Measurements from ENCODE around the gene LMO4.

The LMO4 gene

DNA sequence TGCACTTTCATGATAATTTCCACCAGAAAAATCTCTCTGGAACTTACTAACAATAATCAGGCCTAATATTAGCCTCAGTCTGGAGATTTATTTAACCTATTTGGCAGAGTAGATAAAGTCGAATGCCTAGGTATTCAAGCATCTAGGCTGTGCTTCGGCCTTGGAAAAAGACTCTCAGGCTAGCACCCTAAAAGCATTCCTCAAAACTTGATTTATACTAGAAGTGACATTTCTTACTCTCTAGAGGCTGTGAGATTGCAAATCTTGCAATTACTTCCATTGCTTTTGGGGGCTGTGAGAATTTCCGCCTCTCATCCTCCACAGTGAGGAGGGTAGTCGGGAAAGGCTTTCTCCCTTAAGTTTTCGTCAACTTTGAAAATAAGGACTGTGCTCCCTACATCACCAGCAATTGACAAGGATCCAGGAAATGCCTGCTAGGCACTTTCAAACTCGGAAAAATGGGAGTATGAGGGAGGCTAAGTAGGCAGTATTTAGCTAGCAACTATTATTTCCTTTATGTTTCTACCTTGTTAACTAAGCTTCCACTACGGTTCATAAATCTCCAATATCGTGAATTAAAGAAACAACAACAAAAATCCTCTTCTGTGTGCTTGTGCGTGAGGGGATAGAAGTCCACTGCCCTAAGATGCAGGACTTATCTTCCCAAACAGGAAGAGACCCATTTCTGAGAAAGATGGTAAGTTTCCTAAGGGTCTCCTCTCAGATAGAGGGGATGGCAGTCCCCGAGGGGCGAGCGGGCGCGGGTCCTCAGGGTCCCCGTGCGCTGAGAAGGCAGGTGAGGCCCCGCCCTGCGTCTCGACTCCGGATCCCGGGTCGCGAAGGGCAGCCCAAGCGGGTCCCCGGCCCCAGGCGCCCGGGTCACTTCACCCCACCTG, 1.1 kb upstream of the LMO4 start:
- DNase-seq (ENCODE audit: low read depth, low spot score): no peak

- DNase-seq (ENCODE audit: low read depth, low spot score): no peak
Observed at GRCh38 chr1:87329051-87329525, 408 bp downstream of the LMO4 start.

DNA sequence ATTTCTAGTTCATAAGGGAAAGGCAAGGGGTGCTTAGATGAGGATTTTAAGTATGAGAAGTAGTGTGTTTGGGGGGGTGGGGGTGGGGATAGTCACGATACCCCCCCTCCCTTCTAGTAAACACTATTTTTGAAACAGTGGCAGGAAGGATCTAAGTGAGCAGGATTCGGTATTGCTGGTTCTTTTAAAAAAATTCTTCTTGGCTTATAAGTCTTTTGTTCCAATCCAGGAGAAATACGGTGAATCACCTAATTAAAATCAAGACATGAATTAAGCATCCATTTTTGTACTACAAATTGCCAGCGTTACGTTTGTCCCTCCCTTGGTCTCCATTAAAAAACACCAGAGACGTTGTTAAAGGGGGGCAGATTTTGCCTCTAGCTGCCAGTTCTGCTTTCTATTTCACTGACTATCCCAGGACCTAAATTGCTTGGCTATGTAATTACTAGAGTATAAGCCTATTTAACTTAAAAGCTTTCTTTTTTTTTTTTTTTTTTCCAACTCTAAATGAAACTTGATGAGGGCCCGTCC, 911 bp downstream of the LMO4 start:
- no peak for DNase-seq (ENCODE audit: low read depth, low spot score)

GRCh38 chr1:87330057-87330884, 1.6 kb downstream of the LMO4 start:
- DNase-seq (ENCODE audit: low read depth, low spot score): no peak

DNA sequence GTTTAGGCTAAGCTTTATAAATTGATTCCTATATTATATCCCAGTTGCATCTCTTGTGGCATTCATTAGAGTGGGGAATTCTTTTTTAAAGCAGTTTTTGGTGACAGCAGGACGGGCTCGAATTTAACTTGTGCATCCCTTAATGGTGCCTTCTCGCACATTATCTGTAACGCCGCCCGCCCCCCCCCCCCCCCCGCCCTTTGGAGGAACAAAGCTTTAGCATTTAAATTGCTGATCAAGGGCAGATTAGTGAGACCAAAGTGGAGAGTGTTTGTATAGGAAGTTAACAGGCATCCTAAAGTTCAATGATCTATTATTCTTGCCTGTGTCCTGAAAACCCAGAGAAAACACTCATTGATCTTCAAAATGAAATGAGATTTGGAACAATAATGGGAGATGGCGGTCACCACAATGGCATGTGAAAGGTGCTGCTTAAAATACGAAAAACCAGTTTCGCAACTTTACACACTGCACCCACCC, 2.2 kb downstream of the LMO4 start:
- DNase-seq (ENCODE audit: low read depth, low spot score): no peak

GRCh38 chr1:87331365-87332241, 2.9 kb downstream of the LMO4 start:
- peak; percentile 82 for DNase-seq (ENCODE audit: low read depth, low spot score)

DNA sequence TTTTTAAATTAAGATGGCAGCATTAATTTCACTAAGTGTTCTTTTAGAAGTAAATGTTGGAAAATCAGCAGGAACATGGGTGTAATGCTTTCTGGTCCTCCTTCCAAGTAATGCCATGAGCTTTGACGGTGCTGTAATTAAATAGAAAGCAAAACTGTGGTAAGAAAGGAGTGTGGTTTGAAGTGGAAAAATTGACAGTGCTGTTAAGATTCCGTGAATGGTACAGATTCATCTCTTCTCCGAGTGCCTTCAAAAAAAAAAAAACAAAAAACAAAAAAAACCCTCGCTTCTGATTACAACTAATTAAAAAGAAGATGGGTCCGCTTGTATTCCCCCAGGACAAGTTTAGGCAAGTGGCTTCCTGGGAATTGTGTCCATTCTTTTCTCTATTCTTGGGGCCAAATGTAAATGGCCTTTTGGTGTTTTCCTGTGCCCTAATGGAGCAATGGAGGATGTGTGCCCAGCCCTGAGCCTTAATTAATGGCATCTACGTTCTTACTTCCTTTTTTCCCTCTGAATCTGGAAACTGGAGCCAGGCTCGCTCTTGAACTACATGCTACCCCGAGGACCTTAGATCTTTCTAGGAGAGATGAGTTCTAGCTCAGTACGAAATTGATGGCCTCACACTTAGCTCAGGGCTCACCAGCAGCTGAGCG, 5.1 kb downstream of the LMO4 start:
- DNase-seq (ENCODE audit: low read depth, low spot score): no peak

- DNase-seq (ENCODE audit: low read depth, low spot score): no peak
Observed at GRCh38 chr1:87334351-87335174, 5.9 kb downstream of the LMO4 start.

DNA sequence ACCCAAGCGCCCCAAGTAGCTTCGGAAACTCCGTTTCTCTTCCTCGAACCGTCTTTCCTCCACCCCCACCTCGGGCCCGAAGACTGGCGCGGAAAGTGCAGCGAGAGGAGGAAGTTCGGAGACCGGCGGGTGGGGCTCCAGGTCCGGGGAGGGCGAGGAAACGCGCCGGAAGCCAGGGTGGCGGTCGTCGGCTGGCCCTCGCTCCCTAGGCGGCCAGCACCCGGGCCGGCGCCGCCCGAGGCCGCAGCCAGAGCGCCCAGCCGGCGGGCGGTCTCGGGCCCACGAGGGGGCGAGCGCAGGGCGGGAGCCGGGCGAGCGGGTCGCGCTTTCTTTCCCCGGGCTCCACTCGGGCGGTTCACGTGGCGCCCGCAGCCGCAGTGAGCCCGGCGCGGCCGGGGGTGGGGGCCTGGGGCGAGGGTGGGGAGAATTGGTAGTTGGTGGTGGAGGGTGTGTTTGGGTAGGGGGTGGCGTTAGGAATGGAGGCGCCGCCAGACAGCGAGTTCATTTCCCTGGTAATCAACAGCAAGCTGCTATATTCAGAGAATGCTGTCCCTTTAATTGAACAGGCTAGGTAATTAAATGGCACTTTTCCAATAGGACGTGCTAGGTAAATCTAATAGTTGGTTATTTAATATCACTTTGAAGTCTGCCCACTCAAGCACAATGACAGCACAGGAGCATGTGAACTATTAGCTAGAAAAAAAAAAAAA, 6.7 kb downstream of the LMO4 start:
- no peak for DNase-seq (ENCODE audit: low read depth, low spot score)

DNA sequence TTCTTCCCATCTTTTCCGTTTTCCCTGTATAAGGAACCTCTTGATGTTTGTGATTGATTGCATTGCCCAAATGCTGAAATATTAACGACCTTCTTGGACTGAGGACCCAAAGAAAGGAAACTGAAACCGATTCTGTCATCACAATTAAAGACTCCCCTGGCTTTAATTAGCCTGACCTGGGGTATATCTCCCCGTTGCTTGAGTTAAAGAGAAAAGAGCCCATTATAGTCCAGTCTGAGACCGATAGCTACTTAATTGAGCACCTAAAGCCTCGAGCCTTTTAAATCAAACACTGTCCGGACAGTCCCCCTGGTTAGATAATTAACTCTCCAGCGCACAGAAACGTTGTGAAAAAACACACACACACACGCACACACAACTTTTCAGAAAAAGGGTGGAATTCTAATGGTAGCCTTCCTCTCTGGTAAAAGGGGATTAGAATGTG, 8.0 kb downstream of the LMO4 start:
- no peak for DNase-seq (ENCODE audit: low read depth, low spot score)

DNA sequence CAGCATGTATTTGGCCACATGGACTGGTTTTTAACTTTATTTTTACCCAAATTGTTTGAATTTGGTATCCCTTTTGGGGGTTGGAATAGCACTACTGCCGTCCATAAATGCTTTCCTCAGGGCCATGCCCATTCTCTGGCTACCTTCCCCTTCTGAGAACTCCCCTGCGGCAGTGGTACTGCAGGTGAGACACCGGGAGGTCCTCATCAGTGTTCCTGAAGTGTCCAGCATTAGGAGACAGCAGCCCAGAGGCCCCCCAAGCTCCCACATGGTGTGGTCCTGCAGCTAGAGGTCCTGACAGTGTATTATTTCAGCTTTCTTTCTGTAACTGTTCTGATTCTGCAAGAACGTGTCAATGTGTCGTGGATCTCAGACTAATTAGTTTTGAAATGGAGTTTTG, 8.9 kb downstream of the LMO4 start:
- no peak for DNase-seq (ENCODE audit: low read depth, low spot score)

DNA sequence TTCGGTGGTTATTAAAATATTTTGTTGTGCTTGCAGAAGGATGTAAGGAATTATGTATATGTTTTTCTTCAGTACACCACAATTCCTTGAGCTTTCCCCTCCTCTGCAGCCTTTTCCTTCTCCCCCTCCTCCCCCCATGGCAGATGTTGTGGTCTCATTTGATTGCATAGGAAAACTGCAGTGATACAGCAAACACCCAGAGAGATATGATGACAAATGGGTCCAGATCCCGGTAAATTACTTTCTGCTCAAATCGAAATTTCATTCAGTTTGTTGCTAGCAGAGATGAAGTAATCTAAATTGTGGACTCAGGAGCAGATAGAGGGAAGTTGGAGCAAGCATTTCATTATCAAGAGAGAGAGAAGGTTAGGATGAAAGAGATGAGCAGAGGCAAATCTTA, 9.9 kb downstream of the LMO4 start:
- DNase-seq (ENCODE audit: low read depth, low spot score): no peak

DNA sequence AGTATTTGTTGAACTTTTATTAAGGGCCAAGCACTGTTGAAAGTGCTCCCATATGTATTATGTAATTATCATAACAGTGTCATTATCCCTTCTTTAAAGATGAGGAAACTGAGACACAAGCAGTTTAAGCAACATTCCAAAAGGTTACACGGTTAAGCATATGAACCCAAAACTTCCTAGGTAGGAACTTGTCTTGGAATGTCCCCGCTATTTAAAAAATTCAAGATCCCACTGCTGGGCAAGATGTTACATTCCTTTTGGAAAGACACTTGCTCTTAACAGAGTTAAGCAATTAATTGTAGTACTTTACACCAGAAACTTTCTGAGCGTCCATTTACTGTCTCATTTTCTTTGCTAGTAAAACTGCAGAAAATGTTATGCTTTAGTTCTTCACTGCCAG, 15.6 kb downstream of the LMO4 start:
- DNase-seq (ENCODE audit: low read depth, low spot score): no peak

DNA sequence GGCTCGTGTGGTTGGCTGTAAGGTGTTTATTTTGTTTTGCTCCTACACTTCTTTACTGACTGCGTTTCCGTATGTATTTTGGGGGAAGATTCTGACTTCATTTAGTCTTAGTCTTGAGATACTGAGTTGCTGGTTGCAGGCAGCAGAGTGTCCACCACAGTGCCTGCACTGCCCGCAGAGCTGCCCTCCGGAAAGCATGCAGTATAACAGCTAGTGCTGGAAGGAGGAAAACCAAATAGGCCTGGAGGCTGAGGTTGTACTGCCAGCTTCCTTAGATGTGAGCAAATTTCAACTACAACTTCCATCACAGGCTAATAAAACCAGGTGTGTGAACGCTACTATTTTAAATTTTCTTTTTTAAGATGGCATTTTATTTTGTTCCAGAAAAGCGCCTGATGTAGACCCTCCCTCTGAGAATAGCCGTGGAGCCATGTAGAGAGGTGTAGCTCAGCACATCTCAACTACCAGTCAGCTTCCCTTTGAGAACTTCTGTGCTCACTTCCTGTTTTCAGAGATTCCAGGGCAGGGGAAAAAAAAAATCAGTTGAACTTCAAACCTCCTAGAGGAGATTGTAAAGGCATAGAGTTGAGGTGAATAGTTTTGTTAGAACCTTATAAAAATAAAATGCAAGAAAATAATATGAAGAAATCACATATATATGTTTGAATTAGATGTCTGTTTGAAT, 17.6 kb downstream of the LMO4 start:
- no peak for DNase-seq (ENCODE audit: low read depth, low spot score)

DNA sequence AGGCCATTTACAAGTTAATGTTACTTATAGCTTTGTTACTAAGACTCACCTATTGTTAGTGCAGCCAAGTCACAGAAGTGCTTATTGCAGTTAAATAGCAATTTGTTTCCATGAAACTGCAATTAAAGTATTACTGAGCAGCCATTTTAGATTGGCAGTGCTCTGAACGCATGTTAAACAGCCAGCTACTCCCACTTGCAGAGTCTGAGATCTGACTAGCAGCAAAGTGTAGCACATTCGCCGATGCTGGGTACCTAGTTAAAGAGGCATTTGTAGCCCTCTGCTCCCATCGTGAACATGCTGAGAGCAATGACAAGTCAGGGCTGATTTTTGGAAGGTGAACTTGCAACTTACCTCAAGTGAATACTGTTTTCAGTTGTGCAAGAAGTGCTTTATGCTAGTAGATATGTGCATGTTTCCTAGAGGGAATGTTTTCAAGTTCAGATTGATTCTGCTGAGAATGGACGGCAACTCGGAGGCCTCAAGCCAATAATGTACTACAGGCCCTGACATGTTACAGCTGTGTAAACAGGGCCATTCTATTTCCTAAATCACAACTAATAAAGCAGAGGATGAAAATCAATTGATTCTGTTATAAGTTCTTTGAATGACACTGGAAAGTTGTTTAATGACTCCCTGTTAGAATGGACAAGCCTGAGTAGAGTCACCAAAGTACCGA, 19.8 kb downstream of the LMO4 start:
- DNase-seq (ENCODE audit: low read depth, low spot score): no peak

- DNase-seq (ENCODE audit: low read depth, low spot score): no peak
Observed at GRCh38 chr1:87349036-87349435, 20.4 kb downstream of the LMO4 start.

- DNase-seq (ENCODE audit: low read depth, low spot score): no peak
Observed at GRCh38 chr1:87355894-87356293, 27.2 kb downstream of the LMO4 start.

GRCh38 chr1:87356591-87356990, 27.9 kb downstream of the LMO4 start:
- DNase-seq (ENCODE audit: low read depth, low spot score): no peak
